ENCODE measurements around the gene C16orf95. TPM values are rescaled to one million over a fixed set of nuclear protein-coding genes. Genes with fewer than 3 reads are reported as not detected.

C16orf95 gene
- total RNA-seq, 2 donors from 2014 or later: 3.2 to 3.4 TPM

DNA sequence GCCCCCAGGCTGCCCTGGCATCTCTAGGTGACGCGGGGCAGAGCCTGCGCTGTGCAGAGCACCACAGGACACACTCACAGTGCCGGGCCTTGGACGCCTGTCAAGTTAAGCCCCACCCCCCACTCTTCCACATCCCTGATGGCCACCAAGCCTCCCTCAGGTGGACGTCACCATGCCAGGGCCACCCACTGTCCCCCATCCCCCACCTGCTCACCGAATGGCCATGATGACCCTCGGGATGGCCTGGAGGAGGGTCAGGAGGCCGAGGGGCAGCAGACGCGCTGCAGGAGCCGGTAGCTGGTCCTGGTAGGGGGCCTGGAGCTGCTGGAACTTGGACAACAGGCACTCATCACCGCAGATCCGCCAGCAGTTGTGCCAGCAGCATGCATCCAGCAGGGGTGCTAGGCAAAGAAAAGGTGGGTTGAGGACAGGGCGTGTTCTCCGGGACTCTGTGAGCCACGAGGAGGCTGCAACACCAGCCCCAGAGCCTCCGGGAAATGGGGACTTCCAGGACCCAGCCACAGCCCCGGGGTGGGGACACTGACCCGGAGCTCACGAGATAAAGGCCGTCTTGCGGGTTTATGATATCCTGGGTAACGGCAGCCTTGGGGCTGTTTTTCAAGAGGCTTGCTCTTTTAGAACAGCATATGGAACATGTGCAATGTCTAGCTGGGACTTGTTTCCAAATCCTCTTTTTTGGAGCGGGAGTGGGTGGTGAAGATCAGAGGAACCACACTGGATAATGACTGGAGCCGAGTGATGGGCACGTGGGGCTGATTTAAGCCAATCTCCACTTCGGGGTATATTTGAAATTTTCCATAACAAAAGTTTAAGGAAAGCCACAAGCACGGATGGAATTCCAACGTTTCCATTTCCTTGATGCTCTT is 11.4 kb downstream of the C16orf95 start:
- intact Hi-C loops (cut with DNase I): no loop called here
- DNase-seq (no peak), ATAC-seq (no peak)

DNA sequence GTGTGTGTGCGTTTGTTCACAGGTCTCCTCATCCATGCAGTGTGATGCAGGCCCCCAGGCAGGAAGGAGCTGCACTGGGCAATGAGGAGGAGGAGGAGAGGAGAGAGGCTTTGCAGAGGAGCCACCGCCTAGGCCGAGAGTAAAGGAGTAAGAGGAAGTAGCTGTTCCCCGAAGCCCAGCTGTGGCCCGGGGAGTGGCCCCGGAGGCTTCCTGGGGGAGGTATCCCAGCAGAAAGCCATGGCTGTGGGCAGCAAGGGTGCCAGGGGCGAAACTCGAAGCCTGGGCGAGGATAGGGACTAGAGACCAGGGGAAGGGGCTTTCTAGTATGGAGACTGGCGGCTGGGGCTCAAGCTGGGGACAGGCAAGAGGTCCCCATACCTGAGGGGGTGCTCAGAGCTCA is 12.2 kb downstream of the C16orf95 start:
- no peak for DNase-seq
- no peak for ATAC-seq
- intact Hi-C loops (cut with DNase I): no loop called here

DNA sequence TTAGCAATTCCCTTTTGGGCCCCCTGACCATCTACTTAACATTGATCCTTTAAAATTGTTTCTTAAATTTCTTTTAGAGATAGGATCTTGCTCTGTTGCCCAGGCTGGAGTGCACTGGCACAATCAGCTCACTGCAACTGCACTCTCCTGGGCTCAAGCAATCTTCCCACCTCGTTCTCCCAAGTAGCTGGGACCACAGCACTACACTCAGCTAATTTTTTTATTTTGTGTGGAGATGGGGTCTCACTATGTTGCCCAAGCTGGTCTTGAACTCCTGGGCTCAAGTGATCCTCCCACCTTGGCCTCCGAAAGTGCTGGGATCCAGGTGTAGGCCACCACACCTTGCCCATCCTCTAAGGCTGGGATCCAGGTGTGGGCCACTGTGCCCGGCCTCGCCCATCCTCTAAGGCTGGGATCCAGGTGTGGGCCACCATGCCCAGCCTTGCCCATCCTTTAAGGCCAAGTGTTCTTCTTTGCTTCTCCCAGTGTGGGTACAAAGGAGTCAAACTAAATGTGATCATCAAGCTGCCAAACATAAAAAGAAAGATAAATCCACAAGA is 13.2 kb downstream of the C16orf95 start:
- ATAC-seq: no peak
- no peak for DNase-seq
- intact Hi-C loops (cut with DNase I): no loop called here

DNA sequence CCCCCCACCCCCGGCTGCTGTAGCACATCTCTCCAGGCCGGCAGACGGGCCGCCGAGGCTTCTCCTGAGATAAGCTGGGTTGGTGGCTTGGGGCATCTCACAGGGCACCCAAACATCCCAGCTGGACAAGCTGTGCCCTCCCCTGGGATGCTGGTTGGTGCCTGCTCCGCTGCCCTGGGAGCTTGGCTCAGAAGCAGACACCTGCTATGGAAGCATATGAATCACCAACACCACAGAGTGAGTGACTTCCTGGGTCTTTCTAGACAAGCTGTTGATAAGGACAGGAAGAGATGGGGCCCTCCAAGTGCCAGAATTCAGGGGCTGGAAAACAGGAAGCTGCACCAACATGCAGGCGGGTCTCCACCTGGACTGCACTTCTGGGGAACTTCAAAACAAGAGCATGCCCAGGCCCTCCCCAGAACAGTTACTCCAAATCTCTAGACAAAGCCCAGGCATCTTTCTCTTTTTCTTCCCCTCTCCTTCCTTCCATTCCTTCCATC is 13.7 kb downstream of the C16orf95 start:
- intact Hi-C loops (cut with DNase I): no loop called here
- DNase-seq (no peak), ATAC-seq (no peak)

DNA sequence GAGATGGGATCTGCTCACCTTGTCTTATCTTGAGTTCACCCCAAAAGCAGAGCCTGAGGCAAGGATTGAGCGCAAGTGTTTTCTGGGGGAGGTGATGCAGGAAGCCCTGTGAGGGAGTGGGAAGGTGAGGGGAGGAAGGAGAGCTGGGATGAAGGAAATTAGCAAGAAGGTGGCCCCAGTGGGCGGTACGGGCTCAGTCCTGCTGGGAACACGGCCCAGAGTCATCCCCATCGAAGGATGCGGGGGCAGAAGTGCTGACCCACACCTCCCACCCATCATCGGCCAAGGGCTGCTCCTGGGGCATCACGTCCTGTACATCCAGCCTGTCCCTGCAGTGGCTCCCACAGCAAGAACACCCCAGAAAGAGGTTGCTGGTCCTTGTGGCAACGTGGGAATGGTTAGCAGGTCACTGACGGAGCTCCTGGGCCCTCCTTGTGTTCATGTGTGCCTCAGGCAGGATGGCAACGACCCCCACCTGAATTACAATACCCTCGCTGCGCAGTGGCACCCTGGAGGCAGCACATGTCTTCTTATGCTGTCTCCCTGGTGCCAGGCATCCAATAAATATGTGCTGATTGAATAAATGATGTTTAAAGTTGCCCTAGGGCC is 18.2 kb downstream of the C16orf95 start:
- ATAC-seq: no peak
- no peak for DNase-seq
- intact Hi-C loops (cut with DNase I): no loop called here

DNA sequence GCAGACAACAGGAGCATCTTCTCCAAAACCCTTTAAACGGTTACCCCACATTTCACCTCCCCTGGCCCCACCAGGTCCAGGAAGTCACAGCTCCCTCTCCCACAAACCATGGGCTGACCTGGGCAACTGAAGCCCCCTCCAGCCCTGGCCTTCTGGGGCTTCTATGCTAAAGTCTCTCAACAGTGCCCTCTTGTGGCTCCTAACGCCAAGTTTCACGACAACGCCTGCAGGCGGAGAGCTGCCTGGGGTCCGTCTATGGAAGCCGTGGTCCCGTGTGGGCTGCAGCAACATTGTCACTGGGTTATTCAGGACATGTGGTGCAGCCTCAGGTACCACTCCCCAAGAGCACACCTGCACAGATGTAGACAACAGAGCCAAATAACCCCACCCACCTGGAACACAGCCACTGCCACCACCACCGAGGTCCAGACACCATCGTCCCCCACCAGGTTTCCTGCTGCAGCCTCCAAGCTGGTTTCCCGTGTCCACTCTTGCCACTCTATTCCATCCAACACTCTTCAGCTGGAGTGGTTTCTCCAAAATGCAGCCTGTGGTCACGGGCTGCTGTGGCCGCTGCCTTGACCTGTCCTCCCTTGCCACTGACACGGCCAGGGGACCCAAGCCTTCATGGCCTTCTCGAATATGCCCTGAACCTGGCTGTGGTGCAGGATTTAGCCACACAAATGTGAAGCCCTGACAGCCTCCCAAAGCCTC is 19.1 kb downstream of the C16orf95 start:
- peak in 1 of 2 donors; percentile 61 for ATAC-seq
- no peak for DNase-seq
- intact Hi-C loops (cut with DNase I): no loop called here

DNA sequence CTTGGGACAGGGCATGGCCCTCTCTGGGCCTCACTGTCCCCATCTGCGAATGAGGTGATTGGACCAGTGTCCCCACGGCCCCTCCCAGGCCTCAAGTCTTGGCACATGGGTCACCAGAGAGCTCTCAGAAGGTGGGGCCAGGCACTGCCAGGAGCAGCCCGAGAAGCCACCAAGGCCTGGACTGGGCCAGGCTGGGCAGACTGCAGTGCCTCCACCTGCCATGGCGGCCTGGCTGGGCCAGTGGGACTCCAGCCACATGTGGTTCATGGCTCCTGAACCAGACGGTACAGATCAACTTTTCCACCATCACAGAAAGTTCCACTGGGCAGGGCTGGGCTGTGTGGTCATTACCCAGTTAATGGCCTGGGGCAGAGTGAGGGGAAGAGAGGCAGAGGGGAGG is 19.8 kb downstream of the C16orf95 start:
- no peak for ATAC-seq
- intact Hi-C loops (cut with DNase I): no loop called here

DNA sequence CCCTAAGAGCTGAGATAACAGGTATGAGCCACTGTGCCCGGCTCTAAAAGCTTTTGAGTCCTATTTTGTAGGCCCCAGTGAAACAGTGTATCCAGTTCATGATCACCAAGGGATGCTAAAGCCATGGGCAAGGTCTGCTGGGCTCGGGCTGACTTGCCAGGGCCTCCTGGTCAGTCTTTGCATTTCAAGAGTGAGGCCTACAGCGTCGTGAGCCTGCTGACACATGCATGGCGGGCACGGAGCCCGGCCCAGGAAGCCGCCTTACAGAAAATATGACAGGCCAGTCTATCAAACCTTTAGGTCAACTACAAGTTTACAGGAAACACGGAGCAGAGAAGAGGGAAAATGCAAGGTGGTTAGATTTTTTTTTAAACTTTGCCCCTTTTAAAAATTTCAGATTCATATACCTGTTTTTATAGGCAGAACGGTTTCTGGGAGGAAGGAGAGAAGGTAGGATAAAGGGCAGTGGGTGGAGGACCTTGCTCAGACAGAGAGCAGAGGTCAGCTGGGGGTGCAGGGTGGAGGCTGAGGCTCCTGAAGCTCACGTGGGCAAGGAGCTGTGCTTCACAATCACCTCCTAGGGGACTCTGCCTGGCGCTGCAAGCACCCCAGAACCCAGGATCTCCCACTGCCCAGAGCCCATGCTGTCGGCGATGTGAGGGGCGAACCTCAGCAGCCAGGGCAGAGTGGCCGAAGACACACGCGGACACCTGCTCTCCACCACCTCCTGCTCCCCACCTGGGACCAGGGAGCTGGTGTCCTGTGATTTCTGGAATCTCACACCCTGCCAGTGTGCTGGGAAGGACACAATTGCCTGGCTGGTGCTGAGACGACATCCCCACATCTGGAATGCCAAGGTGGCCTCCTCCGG is 21.3 kb downstream of the C16orf95 start:
- intact Hi-C loops (cut with DNase I): no loop called here
- ATAC-seq (no peak), DNase-seq (no peak)

More for the DNA sequence above, 19.8 kb downstream of the C16orf95 start:
- DNase-seq: no peak

DNA sequence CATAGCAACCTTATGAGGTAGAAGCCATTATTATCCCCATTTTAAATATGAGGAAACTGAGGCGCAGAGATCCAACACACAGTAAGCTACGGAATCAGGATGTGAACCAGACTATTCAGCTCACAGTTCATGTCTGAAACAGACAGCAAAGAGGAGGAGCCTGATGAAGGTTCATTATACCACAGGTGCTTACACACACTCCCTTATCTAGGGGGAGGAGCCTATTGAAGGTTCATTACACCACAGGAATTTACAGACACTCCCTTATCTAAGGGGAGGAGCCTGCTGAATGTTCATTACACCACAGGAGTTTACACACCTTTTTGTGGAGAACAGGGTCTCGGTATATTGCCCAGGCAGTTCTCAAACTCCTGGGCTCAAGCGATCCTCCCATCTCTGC is 21.9 kb downstream of the C16orf95 start:
- intact Hi-C loops (cut with DNase I): no loop called here

DNA sequence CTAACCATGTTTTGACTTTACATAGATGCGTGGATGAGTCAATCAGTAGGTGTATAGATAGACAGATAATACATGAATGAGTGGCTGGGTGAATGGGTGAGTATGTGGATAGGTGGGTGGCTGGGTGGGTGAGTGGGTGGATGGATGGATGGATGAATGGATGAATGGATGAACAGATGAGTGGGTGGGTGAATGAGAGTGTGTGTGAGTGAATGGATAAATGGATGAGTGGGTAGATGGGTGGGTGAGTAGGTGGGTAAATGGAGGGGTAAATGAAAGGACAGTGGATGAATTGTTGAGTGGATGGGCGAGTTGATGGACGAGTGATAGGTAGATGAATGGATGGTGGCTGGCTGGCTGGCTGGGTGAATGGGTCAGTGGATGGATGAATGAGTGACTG is 23.2 kb downstream of the C16orf95 start:
- DNase-seq: no peak
- no peak for ATAC-seq
- intact Hi-C loops (cut with DNase I): no loop called here

More for the DNA sequence above, 21.9 kb downstream of the C16orf95 start:
- ATAC-seq (no peak), DNase-seq (no peak)

DNA sequence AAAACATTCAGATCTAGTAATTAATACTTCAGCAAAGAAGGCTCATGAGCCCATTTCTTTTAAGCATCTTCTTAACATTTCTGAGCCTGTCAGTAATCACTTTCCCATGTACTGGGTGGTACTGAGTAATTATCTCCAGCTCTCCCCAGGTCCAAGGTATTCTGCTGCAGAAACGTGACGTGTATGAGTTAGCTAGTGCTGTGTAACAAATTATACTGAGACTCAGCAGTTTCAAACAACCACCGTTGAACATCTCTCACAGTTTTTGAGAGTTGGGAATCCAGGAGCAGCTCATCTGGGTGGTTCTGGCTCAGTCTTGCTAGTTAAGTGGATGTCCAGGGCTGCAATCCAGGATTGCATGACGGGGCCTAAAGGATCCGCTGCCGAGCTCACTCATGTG is 25.2 kb downstream of the C16orf95 start:
- intact Hi-C loops (cut with DNase I): no loop called here
- ATAC-seq (no peak), DNase-seq (no peak)

DNA sequence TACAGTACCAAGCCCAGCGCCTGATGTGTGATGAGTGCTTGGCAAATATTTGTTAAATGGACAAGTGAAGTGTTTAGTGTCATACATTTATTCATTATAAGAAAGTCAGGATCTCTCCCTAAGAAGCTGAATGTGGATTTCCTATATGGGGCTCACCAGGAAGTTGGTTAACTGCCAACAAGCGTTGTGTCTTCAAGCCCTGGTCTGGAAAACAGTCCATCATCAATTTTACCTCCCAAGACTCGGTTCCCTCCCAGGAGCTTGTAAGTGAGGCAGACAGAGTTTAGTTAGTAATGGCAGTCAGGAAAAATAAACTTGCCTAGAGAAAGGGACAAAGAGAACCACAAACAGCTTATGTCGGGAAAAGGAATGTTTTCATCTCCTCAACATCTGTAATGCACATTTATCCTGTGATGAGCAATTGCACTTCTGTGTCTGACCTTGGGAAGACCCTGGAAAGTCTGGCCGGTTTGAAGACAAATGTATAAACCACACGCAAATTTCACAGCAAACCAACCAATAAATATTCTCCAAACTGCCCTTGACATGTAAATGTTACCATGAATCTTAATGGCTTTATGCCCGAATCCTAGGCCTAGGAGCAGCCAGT is 28.3 kb downstream of the C16orf95 start:
- intact Hi-C loops (cut with DNase I): no loop called here
- DNase-seq (no peak), ATAC-seq (no peak)

DNA sequence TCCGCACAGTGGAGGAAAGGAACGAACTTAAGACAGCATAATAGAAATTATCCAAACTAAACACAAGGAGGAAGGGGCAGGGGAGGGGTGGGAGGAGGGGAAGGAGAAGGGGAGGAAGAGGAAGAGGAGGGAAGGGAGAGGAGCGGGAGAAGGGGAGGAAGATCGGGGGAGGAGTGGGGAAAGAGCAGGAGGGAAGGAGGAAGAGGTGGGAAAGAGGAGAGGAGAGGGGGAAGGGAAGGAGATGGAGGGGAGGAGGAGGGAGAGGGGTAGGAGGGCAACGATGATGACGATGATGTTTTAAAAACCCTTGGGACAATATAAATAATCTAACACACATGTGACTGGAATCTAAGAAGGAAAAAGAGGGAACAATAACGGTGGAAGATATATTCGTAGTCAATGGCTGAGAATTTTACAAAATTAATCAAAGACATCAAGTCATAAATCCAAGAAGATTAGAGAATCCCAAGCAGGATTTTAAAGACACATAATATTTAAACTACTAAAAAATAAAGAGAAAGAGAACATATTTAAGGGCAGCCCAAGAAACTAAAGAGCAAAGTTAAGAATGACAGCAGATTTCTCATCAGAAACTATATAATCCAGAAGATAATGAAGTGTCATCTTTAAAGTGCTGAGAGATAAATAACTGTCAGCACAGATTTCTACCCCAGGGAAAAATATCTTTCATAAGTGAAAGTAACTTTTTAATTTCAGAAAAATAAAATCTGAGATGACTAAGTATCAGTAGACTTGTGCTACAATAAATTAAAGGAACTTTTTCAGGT is 30.2 kb downstream of the C16orf95 start:
- ATAC-seq (no peak), DNase-seq (no peak)
- intact Hi-C loops (cut with DNase I): no loop called here

DNA sequence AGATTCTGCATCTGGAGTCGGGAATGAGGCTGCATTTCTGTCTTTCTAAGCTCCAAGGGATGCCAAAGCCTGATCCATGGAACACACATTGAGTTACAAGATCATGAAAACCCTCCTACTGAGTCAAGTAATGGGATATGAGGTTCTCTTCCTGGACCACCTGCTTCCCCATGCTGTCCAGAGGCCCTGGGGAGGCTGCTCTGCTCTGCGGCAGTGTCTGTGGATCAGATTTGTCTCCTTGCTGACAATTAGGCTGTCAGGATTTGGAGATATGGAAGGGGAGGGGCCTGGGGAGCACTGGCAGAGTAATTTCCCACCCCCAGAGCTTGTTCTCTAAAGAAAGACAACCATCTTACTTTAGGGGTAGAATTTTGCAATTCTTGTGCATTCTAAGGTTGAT is 33.0 kb downstream of the C16orf95 start:
- no peak for DNase-seq
- intact Hi-C loops (cut with DNase I): no loop called here
- no peak for ATAC-seq

DNA sequence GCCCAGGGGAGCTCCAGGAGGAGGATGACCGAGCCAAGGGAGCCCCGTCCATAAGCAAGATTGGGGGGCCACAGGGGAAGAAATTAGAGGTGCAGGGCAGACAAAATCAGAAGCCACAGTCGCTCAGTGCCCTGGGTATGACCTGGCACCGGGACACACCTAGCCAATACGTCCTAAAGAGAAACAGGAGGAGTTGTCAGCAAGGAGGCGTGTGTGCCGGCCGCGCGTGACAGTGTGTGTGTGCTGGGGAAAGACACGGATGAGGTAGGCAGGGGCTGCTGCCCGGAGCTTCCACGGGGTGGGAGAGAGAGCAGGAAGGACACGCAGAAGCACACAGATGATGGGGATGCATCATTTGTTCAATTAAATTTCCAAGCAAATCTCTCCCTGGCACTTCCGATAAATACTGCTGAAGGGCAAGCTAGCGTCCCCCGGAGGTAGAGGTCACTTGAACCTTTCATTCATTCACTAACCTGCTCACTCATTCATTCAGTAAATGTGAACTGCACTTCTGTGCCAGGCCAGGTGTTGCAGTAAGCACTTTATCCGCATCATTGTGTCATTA is 38.0 kb downstream of the C16orf95 start:
- intact Hi-C loops (cut with DNase I): loop anchor here (2.0 to 10.0 kb wide), 4 partner anchors 214 to 714 kb away; partner anchors contain the start of gene FOXC2 (in 1 of the 2)
- no peak for DNase-seq
- ATAC-seq: no peak

DNA sequence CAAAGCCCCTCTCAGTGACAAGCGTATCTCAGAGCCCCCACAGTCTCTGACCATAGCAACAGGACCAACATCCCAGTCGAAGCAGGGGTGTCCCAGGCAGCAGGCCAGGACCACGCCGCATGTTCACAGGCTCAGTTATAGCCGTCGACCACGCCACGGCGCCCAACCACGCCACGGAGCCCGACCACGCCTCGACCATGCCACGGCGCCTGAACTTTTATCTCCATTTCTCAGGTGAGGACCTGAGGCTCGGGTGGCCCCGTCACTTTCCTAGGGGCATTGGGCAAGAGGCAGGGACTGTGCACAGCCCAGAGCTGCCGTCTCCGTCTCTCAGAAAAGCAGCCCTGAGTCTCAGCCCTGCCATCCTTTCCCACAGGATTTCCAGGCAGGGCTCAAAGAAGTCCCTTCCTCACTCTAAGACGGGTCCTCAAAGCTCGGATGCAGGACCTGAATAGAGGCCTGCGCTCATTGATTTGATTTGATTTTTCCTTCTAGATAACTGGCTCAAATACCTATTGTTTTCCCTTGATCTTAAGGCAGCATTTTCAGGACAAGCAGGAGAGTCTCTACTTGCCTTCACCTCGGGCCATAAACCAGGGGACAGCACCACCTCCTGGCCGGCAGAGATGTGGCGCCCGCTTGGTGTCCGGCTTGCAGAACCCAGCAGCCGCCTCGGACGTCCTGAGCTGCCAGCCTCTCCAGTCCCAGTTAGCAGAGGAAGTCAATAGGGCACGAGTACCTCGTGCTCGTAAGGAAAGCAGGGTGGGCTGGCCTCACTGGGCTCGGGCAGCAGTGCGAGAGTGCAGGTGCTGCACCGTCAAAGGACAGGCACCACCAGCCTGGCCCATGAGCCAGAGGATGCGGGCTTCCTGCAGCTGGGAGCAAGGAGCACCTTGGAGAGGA is 38.8 kb downstream of the C16orf95 start:
- ATAC-seq: peak; percentile 95 to 99
- peak; percentile 80 for DNase-seq
- intact Hi-C loops (cut with DNase I): loop anchor here (2.0 to 10.0 kb wide), 4 partner anchors 214 to 714 kb away; partner anchors contain the start of gene FOXC2 (in 1 of the 2)

All from left cardiac atrium (tissue), 4 donors.